NCI-H1048 (cell line): ENCODE data around the gene PRLR.
"Not testable (repeated sequence)": the region's sequence is repeated elsewhere in the genome, so short reads cannot be mapped to it uniquely, and the experiment has no call there.

ENCODE experiments used
- DNase-seq: peaks from one replicate; lab custom pipeline; 2025; lab: John Stamatoyannopoulos, UW

Gene PRLR

GRCh38 chr5:35195472-35195852 is 34.8 kb downstream of the PRLR start:
- no peak for DNase-seq

- no peak for DNase-seq
Measured at GRCh38 chr5:35194635-35195471, 35.4 kb downstream of the PRLR start.

- no peak for DNase-seq
Measured at GRCh38 chr5:35192506-35192905, 37.8 kb downstream of the PRLR start.

DNA sequence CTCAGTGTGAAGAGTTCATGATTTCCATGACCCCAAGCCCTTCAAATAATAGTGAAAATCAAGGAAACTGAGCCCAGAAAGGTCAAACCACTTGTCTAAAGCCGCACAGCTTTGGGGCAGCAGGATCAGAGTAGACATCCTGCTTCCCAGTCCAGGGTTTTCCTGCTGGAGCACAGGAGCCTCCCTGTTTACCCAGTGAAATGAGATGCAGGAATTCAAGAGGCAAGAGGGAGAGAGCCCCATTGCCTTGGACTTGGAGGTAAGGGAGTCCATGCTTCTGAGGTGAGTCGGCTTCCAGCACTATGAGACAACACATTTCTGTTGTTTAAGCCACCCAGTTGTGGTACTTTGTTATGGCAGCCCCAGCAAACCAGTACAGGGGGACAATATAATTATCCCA is 40.5 kb downstream of the PRLR start:
- not testable (repeated sequence) for DNase-seq

DNA sequence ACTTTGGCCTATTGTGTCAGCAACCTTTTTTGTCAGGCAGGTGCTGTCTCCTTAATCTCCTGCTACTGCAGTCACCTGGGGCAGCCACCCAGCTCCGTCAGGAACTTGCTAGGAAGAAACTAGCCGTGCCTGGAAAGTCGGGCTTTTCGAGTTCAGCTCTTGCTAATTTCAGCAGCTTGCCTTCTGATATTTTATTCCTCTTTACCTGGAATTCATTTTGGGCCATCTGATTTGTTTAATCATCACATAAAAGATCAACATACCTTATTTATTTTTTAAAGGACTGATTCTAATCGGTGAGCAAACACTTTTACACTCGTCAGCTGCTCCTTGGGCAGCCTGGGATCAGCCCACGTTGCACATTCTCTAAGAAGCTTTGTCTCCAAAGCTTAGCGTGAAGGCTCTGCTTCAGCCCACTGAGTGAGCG is 42.2 kb downstream of the PRLR start:
- no peak for DNase-seq

DNA sequence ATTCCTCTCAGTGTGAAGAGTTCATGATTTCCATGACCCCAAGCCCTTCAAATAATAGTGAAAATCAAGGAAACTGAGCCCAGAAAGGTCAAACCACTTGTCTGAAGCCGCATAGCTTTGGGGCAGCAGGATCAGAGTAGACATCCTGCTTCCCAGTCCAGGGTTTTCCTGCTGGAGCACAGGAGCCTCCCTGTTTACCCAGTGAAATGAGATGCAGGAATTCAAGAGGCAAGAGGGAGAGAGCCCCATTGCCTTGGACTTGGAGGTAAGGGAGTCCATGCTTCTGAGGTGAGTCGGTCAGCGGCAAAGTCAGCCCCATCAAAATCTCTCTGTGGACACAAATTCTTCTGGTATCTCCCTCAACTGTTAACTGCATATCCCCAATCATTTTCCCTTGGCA is 42.7 kb downstream of the PRLR start:
- not testable (repeated sequence) for DNase-seq

DNA sequence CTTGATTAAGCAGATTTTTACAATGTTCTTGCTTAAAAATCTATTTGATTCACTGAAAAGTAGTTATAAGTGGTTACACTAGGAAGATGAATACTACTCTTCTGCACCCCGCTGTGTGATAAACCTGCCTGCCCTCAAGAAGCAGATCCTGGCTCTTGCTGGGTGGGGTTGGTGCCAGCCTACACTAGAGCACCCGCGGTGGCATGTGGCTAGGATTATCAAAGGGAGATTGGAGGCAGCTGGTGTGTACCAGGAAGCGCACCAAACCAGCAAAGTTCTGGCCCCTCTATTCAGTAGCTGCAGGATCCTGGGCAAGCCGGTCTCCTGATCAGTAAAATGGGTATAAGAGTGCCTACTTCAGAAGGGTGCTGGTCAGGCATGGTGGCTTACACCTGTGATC is 43.5 kb downstream of the PRLR start:
- no peak for DNase-seq

- no peak for DNase-seq
Measured at GRCh38 chr5:35185518-35185917, 44.8 kb downstream of the PRLR start.

DNA sequence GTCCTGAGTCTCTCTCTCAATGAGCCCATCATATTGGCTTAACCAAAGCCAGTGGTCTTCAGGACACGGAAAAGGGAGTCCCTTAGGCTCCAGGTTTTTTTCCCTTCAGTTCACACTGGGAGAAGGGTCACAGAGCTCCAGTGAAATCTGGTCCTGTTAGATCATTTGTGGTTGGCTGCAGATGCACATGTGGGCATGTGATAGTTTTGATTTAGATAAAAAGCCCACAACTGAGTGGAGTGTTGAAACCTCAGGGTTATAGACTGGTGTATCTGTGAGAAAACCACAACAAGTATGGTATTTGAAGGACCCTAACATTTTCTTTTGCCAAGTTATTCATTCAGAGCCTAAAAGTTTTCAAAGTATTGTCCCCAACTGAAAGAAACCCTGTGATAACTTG is 46.7 kb downstream of the PRLR start:
- no peak for DNase-seq

GRCh38 chr5:35182910-35183535 is 47.3 kb downstream of the PRLR start:
- no peak for DNase-seq

GRCh38 chr5:35182486-35182885 is 47.8 kb downstream of the PRLR start:
- no peak for DNase-seq

- no peak for DNase-seq
Measured at GRCh38 chr5:35180046-35180445, 50.2 kb downstream of the PRLR start.

DNA sequence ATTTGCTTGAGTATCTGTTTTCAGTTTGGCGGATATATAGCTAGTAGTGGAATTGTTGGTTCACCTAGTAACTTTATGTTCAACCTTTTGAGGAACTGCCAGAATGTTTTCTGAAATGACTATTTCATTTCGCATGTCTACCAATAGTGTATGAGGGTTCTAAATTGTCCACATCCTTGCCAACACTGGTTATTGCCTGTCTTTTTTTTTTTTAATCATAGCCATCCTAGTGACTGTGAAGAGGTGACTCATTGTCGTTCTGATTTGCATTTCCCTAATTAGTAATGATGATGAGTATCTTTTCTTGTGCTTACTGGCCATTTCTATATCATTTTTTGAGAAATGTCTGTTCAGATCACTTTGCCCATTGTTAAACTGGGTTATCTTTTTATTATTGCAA is 52.5 kb downstream of the PRLR start:
- DNase-seq = no peak

- no peak for DNase-seq
Measured at GRCh38 chr5:35172533-35172932, 57.8 kb downstream of the PRLR start.

DNA sequence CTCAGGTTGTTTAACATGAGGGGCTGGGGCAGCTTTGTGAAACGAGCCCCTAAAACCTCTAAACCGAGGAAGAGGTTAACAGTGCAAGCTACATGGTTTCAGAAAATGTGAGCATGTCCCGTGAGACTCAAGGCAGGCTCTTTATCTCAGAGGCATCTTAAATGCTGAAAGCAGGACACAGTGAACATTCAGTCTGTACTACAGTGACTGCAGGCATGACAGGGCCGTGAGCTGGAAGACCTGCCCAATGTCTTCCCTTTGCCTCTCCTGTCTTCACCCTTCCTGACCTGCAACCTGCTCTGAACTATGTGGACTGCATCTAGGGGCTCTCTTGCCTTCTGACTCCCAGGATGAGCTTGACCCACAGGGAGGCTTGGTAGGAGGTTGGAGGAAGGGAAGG is 58.3 kb downstream of the PRLR start:
- DNase-seq = no peak

GRCh38 chr5:35171078-35171477 is 59.2 kb downstream of the PRLR start:
- DNase-seq = no peak

GRCh38 chr5:35166043-35166442 is 64.2 kb downstream of the PRLR start:
- no peak for DNase-seq

DNA sequence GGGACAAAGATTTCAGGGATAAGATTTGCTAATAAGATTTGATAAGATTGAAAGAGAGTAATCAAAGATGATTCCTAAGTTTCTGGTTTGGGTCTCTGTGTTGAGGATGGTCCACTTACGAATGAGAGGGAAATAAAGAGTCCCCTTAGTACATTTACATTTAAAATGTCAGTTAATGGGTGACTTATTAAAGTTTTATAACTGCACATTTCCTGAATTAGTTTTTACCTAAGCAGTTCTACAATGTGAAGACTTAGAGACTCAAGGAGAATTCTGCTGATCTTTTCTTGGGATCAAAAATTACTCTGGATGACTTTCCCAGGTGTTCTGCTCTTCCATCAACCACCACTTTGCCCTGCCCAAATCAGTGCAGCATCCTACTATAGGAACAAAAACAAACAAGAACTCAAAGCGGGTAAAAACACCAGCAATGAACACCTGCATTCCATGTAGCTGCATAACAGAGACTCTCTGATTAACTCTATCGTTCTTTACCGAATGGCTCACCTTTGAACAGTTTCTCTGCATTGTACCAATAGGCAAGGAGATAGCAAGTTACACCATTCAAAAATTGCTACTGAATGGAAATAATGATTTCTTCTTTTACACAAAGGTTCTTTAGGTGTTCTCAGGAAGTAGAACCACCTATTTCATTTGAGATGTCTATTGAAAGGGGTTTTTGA is 65.3 kb downstream of the PRLR start:
- DNase-seq = no peak

DNA sequence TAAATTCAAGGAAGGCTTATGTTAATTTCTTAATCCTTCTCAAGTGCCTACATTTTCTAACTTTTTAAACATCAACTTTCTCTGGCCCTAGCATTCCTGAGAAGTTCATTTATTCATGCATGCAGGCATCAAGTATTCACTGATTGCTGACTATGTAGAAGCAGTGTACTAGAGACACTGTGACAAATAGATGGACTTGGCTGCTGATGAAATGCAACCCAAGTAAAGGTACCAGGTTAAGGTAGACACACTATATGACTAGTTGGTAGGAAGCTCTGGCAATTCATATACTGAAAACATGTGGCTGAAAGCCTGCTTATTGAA is 66.6 kb downstream of the PRLR start:
- no peak for DNase-seq

DNA sequence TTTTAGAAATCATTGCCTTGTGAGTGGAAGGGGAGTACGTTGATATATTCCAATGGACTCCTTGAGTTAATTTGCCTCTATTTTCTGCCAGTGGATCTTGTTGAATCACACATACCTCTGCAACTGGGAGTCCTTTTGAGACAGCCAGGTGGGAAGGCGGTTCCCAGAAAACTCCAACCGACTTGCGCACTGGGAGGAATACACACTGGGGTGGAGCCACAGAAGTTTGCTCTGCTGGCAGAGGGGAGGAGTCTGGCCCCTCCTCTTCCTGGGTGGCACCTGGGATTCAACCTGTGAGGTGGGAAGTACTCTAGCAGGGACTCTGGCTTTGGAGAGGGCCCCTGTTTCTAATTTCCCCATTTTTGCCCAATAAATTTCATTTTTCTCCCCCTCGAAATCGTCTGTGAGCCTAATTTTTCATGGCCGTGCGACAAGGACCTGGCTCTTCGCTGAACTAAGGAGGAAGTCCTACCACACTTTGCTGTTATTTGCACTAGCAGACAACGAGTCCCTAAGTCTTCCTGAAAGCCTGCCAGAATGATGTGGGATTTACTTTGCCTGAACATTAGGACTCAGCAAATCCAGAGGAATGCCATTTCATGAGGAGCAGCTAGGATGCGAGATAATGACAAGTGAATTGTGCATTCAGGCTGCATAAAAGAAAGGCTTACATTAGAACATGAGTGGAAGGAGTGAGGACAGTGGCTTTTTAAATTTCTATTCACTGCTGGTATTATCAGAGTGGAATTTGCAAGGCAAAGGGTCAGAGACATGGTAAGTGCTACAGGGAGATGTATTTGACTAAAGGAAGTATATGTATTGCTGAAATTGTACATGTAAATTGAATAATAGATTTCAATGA is 67.2 kb downstream of the PRLR start:
- no peak for DNase-seq

GRCh38 chr5:35161652-35162273 is 68.5 kb downstream of the PRLR start:
- DNase-seq = no peak
